Type B pancreatic cell (in vitro differentiated cells): Measurements from ENCODE around the gene SCRN1. TPM values are rescaled to one million over a fixed set of nuclear protein-coding genes. Genes with fewer than 3 reads are reported as not detected.

ENCODE experiments used
- DNase-seq: peaks from one replicate; pipeline ENCODE4 v3.0.0; 2021; ENCODE audit warnings: mixed read lengths; ENCODE audit not compliant: unreplicated experiment; ENCODE audit errors: extremely low spot score
- H3K27ac Mint-ChIP-seq: 2 replicates; pipeline ENCODE4 v1.8.0; 2021; ENCODE audit warnings: mild to moderate bottlenecking, mixed read lengths
- H3K27me3 Mint-ChIP-seq: 2 replicates; pipeline ENCODE4 v1.8.0; 2021; ENCODE audit warnings: mixed read lengths
- H3K36me3 Mint-ChIP-seq: 2 replicates; pipeline ENCODE4 v1.8.0; 2021; ENCODE audit warnings: mixed read lengths
- H3K4me1 Mint-ChIP-seq: one replicate; pipeline ENCODE4 v1.8.0; 2021; ENCODE audit warnings: mixed read lengths; ENCODE audit not compliant: unreplicated experiment
- H3K4me3 Mint-ChIP-seq: 2 replicates; pipeline ENCODE4 v1.8.0; 2021; ENCODE audit warnings: mild to moderate bottlenecking, mixed read lengths
- H3K9me3 Mint-ChIP-seq: 2 replicates; pipeline ENCODE4 v1.8.0; 2021; ENCODE audit warnings: mixed read lengths
- CTCF ChIP-seq: fragments of 200-600 bp; sonication (generic); conservative IDR thresholded peaks from 2 replicates; pipeline ENCODE4 v1.5.0; 2021; ENCODE audit warnings: antibody characterized with exemption, mild to moderate bottlenecking
- total RNA-seq: library from RNA; stranded (reverse); gene quantifications from 2 replicates; pipeline ENCODE4 v1.2.1, GENCODE V29; 2021; ENCODE audit warnings: low replicate concordance

The SCRN1 gene
- total RNA-seq, 1 donor from 2014 or later = 62.7 TPM

GRCh38 chr7:30029696-30030095 is 40.1 kb upstream of the SCRN1 start:
- H3K27me3 Mint-ChIP-seq = no peaks in the 10 kb centered on the region
- no peak for DNase-seq
- no peaks in the 10 kb centered on the region for H3K9me3 Mint-ChIP-seq
- H3K4me3 Mint-ChIP-seq = no peak overlapping the region
- peak; percentile 37 for TF ChIP-seq CTCF
- no peak overlapping the region for H3K27ac Mint-ChIP-seq
- H3K36me3 Mint-ChIP-seq = peaks cover 4% of the 10 kb centered on the region
- peaks cover 31% of the 10 kb centered on the region for H3K4me1 Mint-ChIP-seq

GRCh38 chr7:30028749-30029635 is 39.4 kb upstream of the SCRN1 start:
- Mint-ChIP-seq H3K27me3 (no peaks in the 10 kb centered on the region), H3K27ac (no peak overlapping the region), H3K9me3 (no peaks in the 10 kb centered on the region), H3K4me1 (peaks cover 33% of the 10 kb centered on the region), H3K36me3 (peaks cover under 1% of the 10 kb centered on the region), H3K4me3 (no peak overlapping the region)
- no peak for TF ChIP-seq CTCF
- no peak for DNase-seq

GRCh38 chr7:30028216-30028748 is 38.7 kb upstream of the SCRN1 start, which contains the start of gene PLEKHA8:
TSS of gene PLEKHA8 (plus strand) at chr7:30028412. CDS start at chr7:30028763, 351 bp downstream.
- Mint-ChIP-seq H3K4me3 (peak within 1 kb of the TSS; percentile 95), H3K27me3 (no peaks in the 10 kb centered on the region), H3K36me3 (peaks cover 7% of the 10 kb centered on the region), H3K4me1 (peaks cover 40% of the 10 kb centered on the region), H3K9me3 (no peaks in the 10 kb centered on the region), H3K27ac (peak within 1 kb of the TSS; percentile 93)
- DNase-seq = peak; percentile 96
- TF ChIP-seq CTCF = no peak

- no peak for TF ChIP-seq CTCF
- Mint-ChIP-seq H3K27ac (peak overlapping the region; percentile 93), H3K27me3 (no peaks in the 10 kb centered on the region), H3K4me3 (peak overlapping the region; percentile 95), H3K9me3 (no peaks in the 10 kb centered on the region), H3K36me3 (peaks cover 11% of the 10 kb centered on the region), H3K4me1 (peaks cover 41% of the 10 kb centered on the region)
- DNase-seq = no peak
These were observed 38.2 kb upstream of the SCRN1 start for GRCh38 chr7:30027740-30028215.

- Mint-ChIP-seq H3K4me1 (peaks cover 36% of the 10 kb centered on the region), H3K27me3 (no peaks in the 10 kb centered on the region), H3K9me3 (no peaks in the 10 kb centered on the region), H3K27ac (peak overlapping the region; percentile 93), H3K4me3 (peak overlapping the region; percentile 95), H3K36me3 (peaks cover 11% of the 10 kb centered on the region)
- no peak for DNase-seq
- TF ChIP-seq CTCF = no peak
These were observed 37.5 kb upstream of the SCRN1 start for GRCh38 chr7:30027065-30027456.
